ENCODE data around the gene SLCO1A2. TPM values are rescaled to one million over a fixed set of nuclear protein-coding genes. Genes with fewer than 3 reads are reported as not detected.

Gene SLCO1A2
- total and polyA plus RNA-seq, 2 donors (not counting 3 experiments of a cell fraction or from before 2014, with no cell fraction given), result not detected

GRCh38 chr12:21221072-21221471 is 113.6 kb downstream of the SLCO1A2 start:
- Histone ChIP-seq H3K4me2 (ENCODE audit: insufficient read depth, low read length) (no peak overlapping the region), H3K36me3 (ENCODE audit: control insufficient read depth in 2 of 2, extremely low read depth in 1 of 2, insufficient read depth in 2 of 2, low read length in 2 of 2) (no peaks in the 10 kb centered on the region), H3K9me3 (replicated peaks; ENCODE audit: control insufficient read depth, insufficient read depth, low read length) (no peaks in the 10 kb centered on the region), H4K20me1 (replicated peaks; ENCODE audit: control insufficient read depth, extremely low read depth, insufficient read depth, low read length) (no peaks in the 10 kb centered on the region), H3K27me3 (ENCODE audit: control insufficient read depth in 2 of 2, insufficient read depth in 2 of 2, low read length in 2 of 2) (no peaks in the 10 kb centered on the region), H3K4me1 (ENCODE audit: control insufficient read depth, extremely low read depth, insufficient read depth, low read length) (no peaks in the 10 kb centered on the region), H3K27ac (ENCODE audit: insufficient read depth, low read depth, low read length) (no peak overlapping the region), H3K4me3 (replicated peaks in 1 of 3; ENCODE audit: insufficient read depth in 1 of 3, low read depth in 1 of 3, low read length in 3 of 3) (no peak overlapping the region), H3K9me1 (replicated peaks; ENCODE audit: control insufficient read depth, extremely low read depth, insufficient read depth, low read length) (no peaks in the 10 kb centered on the region), H2AFZ (ENCODE audit: low read depth, low read length) (no peak overlapping the region), H3K9ac (replicated peaks; ENCODE audit: extremely low read depth, insufficient read depth, low read length) (no peak overlapping the region), H3K79me2 (ENCODE audit: control insufficient read depth, insufficient read depth, low read length) (no peaks in the 10 kb centered on the region)
- no peak for TF ChIP-seq POLR2AphosphoS5 (IDR thresholded peaks at IDR 0.05; ENCODE audit: insufficient read depth, low read depth, low read length)
- TF ChIP-seq POLR2A (IDR thresholded peaks at IDR 0.05; ENCODE audit: low read depth, low read length), result no peak
- no peak for TF ChIP-seq MYC (IDR thresholded peaks at IDR 0.05; ENCODE audit: low read depth, low read length)
- FAIRE-seq, result no peak
- CTCF ChIA-PET, result no interaction called here
- DNase-seq (ENCODE audit: low read depth, low spot score), result no peak
- BruUV-seq (replicated peaks), result no TSS peak
- dilution Hi-C loops (cut with MboI; ENCODE audit: extremely low pct_ligation_motif_present, low sequenced_read_pairs) (no loop called here), intact Hi-C loops (cut with micrococcal nuclease) (no loop called here)
- POLR2A ChIA-PET, result no interaction called here

- dilution Hi-C loops (cut with MboI; ENCODE audit: extremely low pct_ligation_motif_present, low sequenced_read_pairs), result no loop called here
- CTCF ChIA-PET, result no interaction called here
These were observed 114.5 kb downstream of the SLCO1A2 start for GRCh38 chr12:21220266-21220665.

More at GRCh38 chr12:21220266-21220665, 114.5 kb downstream of the SLCO1A2 start:
- no peak overlapping the region for H3K4me3 ChIP-seq (replicated peaks in 1 of 3; ENCODE audit: insufficient read depth in 1 of 3, low read depth in 1 of 3, low read length in 3 of 3)
- no peak overlapping the region for H3K9ac ChIP-seq (replicated peaks; ENCODE audit: extremely low read depth, insufficient read depth, low read length)
- H3K9me1 ChIP-seq (replicated peaks; ENCODE audit: control insufficient read depth, extremely low read depth, insufficient read depth, low read length), result no peaks in the 10 kb centered on the region
- no peak overlapping the region for H3K27ac ChIP-seq (ENCODE audit: insufficient read depth, low read depth, low read length)
- no peak overlapping the region for H2AFZ ChIP-seq (ENCODE audit: low read depth, low read length)
- no peaks in the 10 kb centered on the region for H3K79me2 ChIP-seq (ENCODE audit: control insufficient read depth, insufficient read depth, low read length)
- H3K36me3 ChIP-seq (ENCODE audit: control insufficient read depth in 2 of 2, extremely low read depth in 1 of 2, insufficient read depth in 2 of 2, low read length in 2 of 2), result no peaks in the 10 kb centered on the region
- H3K27me3 ChIP-seq (ENCODE audit: control insufficient read depth in 2 of 2, insufficient read depth in 2 of 2, low read length in 2 of 2), result no peaks in the 10 kb centered on the region
- no peaks in the 10 kb centered on the region for H3K4me1 ChIP-seq (ENCODE audit: control insufficient read depth, extremely low read depth, insufficient read depth, low read length)
- FAIRE-seq (no peak), DNase-seq (ENCODE audit: low read depth, low spot score) (no peak)
- POLR2A ChIA-PET, result no interaction called here
- BruUV-seq (replicated peaks), result no TSS peak
- H4K20me1 ChIP-seq (replicated peaks; ENCODE audit: control insufficient read depth, extremely low read depth, insufficient read depth, low read length), result no peaks in the 10 kb centered on the region
- no peak for TF ChIP-seq GATA2 (IDR thresholded peaks at IDR 0.05; ENCODE audit: insufficient read depth, insufficient read length, low read depth, low read length)
- TF ChIP-seq POLR2AphosphoS5 (IDR thresholded peaks at IDR 0.05; ENCODE audit: insufficient read depth, low read depth, low read length), result no peak
- TF ChIP-seq MAX (IDR thresholded peaks at IDR 0.05; ENCODE audit: insufficient read depth, insufficient read length), result no peak
- TF ChIP-seq CTCF (IDR thresholded peaks at IDR 0.05; ENCODE audit: extremely low read depth in 1 of 2, insufficient read depth in 1 of 2, low read depth in 1 of 2, low read length in 2 of 2), result no peak
- TF ChIP-seq EZH2 (IDR thresholded peaks at IDR 0.05; ENCODE audit: borderline replicate concordance, low read depth, low read length, severe bottlenecking), result no peak
- no peak for TF ChIP-seq FOS (IDR thresholded peaks at IDR 0.05; ENCODE audit: borderline replicate concordance, insufficient read depth, low read length)
- TF ChIP-seq POLR2A (IDR thresholded peaks at IDR 0.05; ENCODE audit: low read depth, low read length), result no peak
- no peak for TF ChIP-seq MYC (IDR thresholded peaks at IDR 0.05; ENCODE audit: low read depth, low read length)
- TF ChIP-seq JUN (IDR thresholded peaks at IDR 0.05; ENCODE audit: borderline replicate concordance, insufficient read depth, insufficient read length, low read depth), result no peak
- intact Hi-C loops (cut with micrococcal nuclease), result no loop called here
- H3K4me2 ChIP-seq (ENCODE audit: insufficient read depth, low read length), result no peak overlapping the region
- H3K9me3 ChIP-seq (replicated peaks; ENCODE audit: control insufficient read depth, insufficient read depth, low read length), result no peaks in the 10 kb centered on the region

Measured in endothelial cell of umbilical vein (primary cell).